ENCODE results near the gene GRK7.

DNA sequence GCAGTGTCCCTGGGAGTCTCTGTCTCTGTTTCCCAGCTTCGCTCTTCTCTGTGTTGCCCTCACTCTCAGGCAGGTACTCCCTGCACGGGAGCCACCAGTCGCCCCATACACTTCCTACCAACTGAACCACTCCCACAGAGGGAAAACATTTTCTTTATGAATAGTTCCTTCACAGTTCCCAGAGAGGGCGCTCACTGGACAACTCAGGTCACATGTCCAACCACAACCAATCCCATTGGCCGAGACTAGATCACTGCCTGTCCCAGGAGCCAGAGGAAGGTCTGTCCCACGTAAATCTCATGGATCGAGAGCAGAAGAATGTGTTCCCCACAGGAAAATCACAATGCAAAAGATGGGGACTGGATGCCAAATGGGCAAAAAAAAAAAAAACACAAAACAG is 26.1 kb downstream of the GRK7 start:
- TF ChIP-seq, protein P1, sequence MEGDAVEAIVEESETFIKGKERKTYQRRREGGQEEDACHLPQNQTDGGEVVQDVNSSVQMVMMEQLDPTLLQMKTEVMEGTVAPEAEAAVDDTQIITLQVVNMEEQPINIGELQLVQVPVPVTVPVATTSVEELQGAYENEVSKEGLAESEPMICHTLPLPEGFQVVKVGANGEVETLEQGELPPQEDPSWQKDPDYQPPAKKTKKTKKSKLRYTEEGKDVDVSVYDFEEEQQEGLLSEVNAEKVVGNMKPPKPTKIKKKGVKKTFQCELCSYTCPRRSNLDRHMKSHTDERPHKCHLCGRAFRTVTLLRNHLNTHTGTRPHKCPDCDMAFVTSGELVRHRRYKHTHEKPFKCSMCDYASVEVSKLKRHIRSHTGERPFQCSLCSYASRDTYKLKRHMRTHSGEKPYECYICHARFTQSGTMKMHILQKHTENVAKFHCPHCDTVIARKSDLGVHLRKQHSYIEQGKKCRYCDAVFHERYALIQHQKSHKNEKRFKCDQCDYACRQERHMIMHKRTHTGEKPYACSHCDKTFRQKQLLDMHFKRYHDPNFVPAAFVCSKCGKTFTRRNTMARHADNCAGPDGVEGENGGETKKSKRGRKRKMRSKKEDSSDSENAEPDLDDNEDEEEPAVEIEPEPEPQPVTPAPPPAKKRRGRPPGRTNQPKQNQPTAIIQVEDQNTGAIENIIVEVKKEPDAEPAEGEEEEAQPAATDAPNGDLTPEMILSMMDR (IDR thresholded peaks at IDR 0.05; ENCODE audit: low read depth, low read length): no peak
- TF ChIP-seq EZH2phosphoT487 (IDR thresholded peaks at IDR 0.05; ENCODE audit: low read depth): no peak
